Parathyroid adenoma (tissue), 2 donors: Measurements from ENCODE around the gene VPS9D1.

Experiments
- H2AFZ ChIP-seq: fragments of 300-600 bp; sonication (generic); one replicate; pipeline ENCODE4 v1.7.0; 2017; ENCODE audit warnings: antibody characterized with exemption, mild to moderate bottlenecking
- H3K27ac ChIP-seq: fragments of 300-600 bp; sonication (generic); one replicate; pipeline ENCODE4 v1.7.0; 2017
- H3K27me3 ChIP-seq: fragments of 300-600 bp; sonication (generic); one replicate; pipeline ENCODE4 v1.7.0; 2017; ENCODE audit warnings: low read length; ENCODE audit not compliant: control insufficient read depth, insufficient read depth
- H3K36me3 ChIP-seq: fragments of 300-600 bp; sonication (generic); one replicate; pipeline ENCODE4 v1.7.0; 2017; ENCODE audit warnings: low read length; ENCODE audit not compliant: control insufficient read depth, insufficient read depth
- H3K4me1 ChIP-seq: fragments of 300-600 bp; sonication (generic); one replicate; pipeline ENCODE4 v1.7.0; 2017; ENCODE audit warnings: control low read depth
- H3K4me2 ChIP-seq: fragments of 300-600 bp; sonication (generic); one replicate; pipeline ENCODE4 v1.7.0; 2017; ENCODE audit warnings: low read length
- H3K4me3 ChIP-seq: fragments of 300-600 bp; sonication (generic); one replicate; pipeline ENCODE4 v1.7.0; 2017; ENCODE audit warnings: low read depth, low read length
- H3K79me2 ChIP-seq: fragments of 300-600 bp; sonication (generic); one replicate; pipeline ENCODE4 v1.7.0; 2017; ENCODE audit warnings: control low read depth
- H3K9ac ChIP-seq: fragments of 300-600 bp; sonication (generic); one replicate; pipeline ENCODE4 v1.7.0; 2017; ENCODE audit warnings: mild to moderate bottlenecking
- H3K9me3 ChIP-seq: fragments of 300-600 bp; sonication (generic); one replicate; pipeline ENCODE4 v1.7.0; 2017; ENCODE audit warnings: low read length; ENCODE audit not compliant: control insufficient read depth
- CTCF ChIP-seq: fragments of 300-600 bp; sonication (generic); IDR thresholded peaks from one replicate; pipeline ENCODE4 v1.7.0; 2017; ENCODE audit warnings: antibody characterized with exemption, mild to moderate bottlenecking
- donor health status: primary hyperparathyroidism.

Gene VPS9D1

GRCh38 chr16:89748076-89748475, 27.4 kb upstream of the VPS9D1 start:
- Histone ChIP-seq H3K9me3 (no peaks in the 10 kb centered on the region), H3K79me2 (no peaks in the 10 kb centered on the region), H2AFZ (no peak overlapping the region), H3K4me2 (no peak overlapping the region), H3K4me1 (no peaks in the 10 kb centered on the region), H3K9ac (no peak overlapping the region), H3K4me3 (no peak overlapping the region), H3K27ac (no peak overlapping the region), H3K36me3 (no peaks in the 10 kb centered on the region), H3K27me3 (no peaks in the 10 kb centered on the region)
- no peak for TF ChIP-seq CTCF

- H2AFZ ChIP-seq: no peak overlapping the region
- no peaks in the 10 kb centered on the region for H3K36me3 ChIP-seq
- no peak overlapping the region for H3K27ac ChIP-seq
- no peaks in the 10 kb centered on the region for H3K79me2 ChIP-seq
- H3K27me3 ChIP-seq: no peaks in the 10 kb centered on the region
- H3K9ac ChIP-seq: no peak overlapping the region
- H3K4me1 ChIP-seq: no peaks in the 10 kb centered on the region
- no peak overlapping the region for H3K4me2 ChIP-seq
- H3K9me3 ChIP-seq: no peaks in the 10 kb centered on the region
- H3K4me3 ChIP-seq: no peak overlapping the region
- no peak for TF ChIP-seq CTCF
These were observed 25.3 kb upstream of the VPS9D1 start for GRCh38 chr16:89746043-89746442.

GRCh38 chr16:89744813-89745212, 24.1 kb upstream of the VPS9D1 start:
- H2AFZ ChIP-seq: no peak overlapping the region
- no peaks in the 10 kb centered on the region for H3K9me3 ChIP-seq
- H3K4me2 ChIP-seq: no peak overlapping the region
- TF ChIP-seq CTCF: no peak
- no peaks in the 10 kb centered on the region for H3K79me2 ChIP-seq
- no peaks in the 10 kb centered on the region for H3K4me1 ChIP-seq
- no peaks in the 10 kb centered on the region for H3K36me3 ChIP-seq
- H3K27ac ChIP-seq: no peak overlapping the region
- no peaks in the 10 kb centered on the region for H3K27me3 ChIP-seq
- no peak overlapping the region for H3K4me3 ChIP-seq
- no peak overlapping the region for H3K9ac ChIP-seq

GRCh38 chr16:89742948-89743347, 22.2 kb upstream of the VPS9D1 start:
- H3K79me2 ChIP-seq: no peaks in the 10 kb centered on the region
- no peak overlapping the region for H3K27ac ChIP-seq
- TF ChIP-seq CTCF: no peak
- H3K9me3 ChIP-seq: no peaks in the 10 kb centered on the region
- H3K9ac ChIP-seq: no peak overlapping the region
- no peak overlapping the region for H3K4me2 ChIP-seq
- no peaks in the 10 kb centered on the region for H3K36me3 ChIP-seq
- H3K4me3 ChIP-seq: no peak overlapping the region
- H3K27me3 ChIP-seq: no peaks in the 10 kb centered on the region
- H2AFZ ChIP-seq: no peak overlapping the region
- no peaks in the 10 kb centered on the region for H3K4me1 ChIP-seq

- H3K27me3 ChIP-seq: no peaks in the 10 kb centered on the region
- H3K9ac ChIP-seq: no peak overlapping the region
- no peaks in the 10 kb centered on the region for H3K4me1 ChIP-seq
- no peak overlapping the region for H3K4me2 ChIP-seq
- no peak overlapping the region for H3K4me3 ChIP-seq
- H3K36me3 ChIP-seq: no peaks in the 10 kb centered on the region
- no peaks in the 10 kb centered on the region for H3K79me2 ChIP-seq
- TF ChIP-seq CTCF: no peak
- no peak overlapping the region for H2AFZ ChIP-seq
- H3K27ac ChIP-seq: no peak overlapping the region
- H3K9me3 ChIP-seq: no peaks in the 10 kb centered on the region
These were observed 20.8 kb upstream of the VPS9D1 start for GRCh38 chr16:89741342-89742014.
